Mesenchymal stem cell (in vitro differentiated cells and primary cell): ENCODE measurements around the gene SLC10A3.

Experiments used
- DNase-seq: peaks from one replicate; pipeline ENCODE4 v3.0.0-alpha.2; 2013
- H2AFZ ChIP-seq: one replicate; pipeline ENCODE4 v1.6.1; 2013; ENCODE audit warnings: low read depth, mild to moderate bottlenecking, control low read depth, inconsistent platforms, low read length, moderate library complexity
- H2AK5ac ChIP-seq: 2 replicates; pipeline ENCODE4 v1.6.1; 2013; ENCODE audit warnings: low read length, moderate library complexity, mild to moderate bottlenecking, inconsistent platforms; ENCODE audit not compliant: severe bottlenecking
- H2BK120ac ChIP-seq: one replicate; pipeline ENCODE4 v1.6.1; 2013; ENCODE audit warnings: low read depth, mild to moderate bottlenecking, inconsistent platforms, low read length, moderate library complexity
- H2BK12ac ChIP-seq, 2 experiments: one replicate each; pipeline ENCODE4 v1.6.1; 2013; ENCODE audit warnings: inconsistent platforms in 2 of 2, low read length in 2 of 2, mild to moderate bottlenecking in 2 of 2, moderate library complexity in 2 of 2, control low read depth in 1 of 2
- H2BK15ac ChIP-seq: one replicate; pipeline ENCODE4 v1.6.1; 2013; ENCODE audit warnings: mild to moderate bottlenecking, low read depth, inconsistent platforms; ENCODE audit not compliant: poor library complexity, severe bottlenecking
- H2BK5ac ChIP-seq: 2 replicates; pipeline ENCODE4 v1.6.1; 2013; ENCODE audit warnings: low read depth, mild to moderate bottlenecking, low read length, control low read depth, inconsistent platforms; ENCODE audit not compliant: poor library complexity, severe bottlenecking
- H3K14ac ChIP-seq, 2 experiments: one replicate each; pipeline ENCODE4 v1.6.1; 2013; ENCODE audit warnings: inconsistent platforms in 2 of 2, low read length in 2 of 2, control low read depth in 1 of 2, mild to moderate bottlenecking in 1 of 2, moderate library complexity in 1 of 2
- H3K18ac ChIP-seq, 2 experiments: one replicate each; pipeline ENCODE4 v1.6.1; 2013; ENCODE audit warnings: inconsistent platforms in 2 of 2, low read length in 2 of 2, control low read depth in 1 of 2, low read depth in 1 of 2, mild to moderate bottlenecking in 1 of 2
- H3K23ac ChIP-seq, 2 experiments: one replicate each; pipeline ENCODE4 v1.6.1; 2013; ENCODE audit warnings: inconsistent platforms in 2 of 2, low read length in 2 of 2, mild to moderate bottlenecking in 2 of 2, moderate library complexity in 2 of 2, control low read depth in 1 of 2
- H3K27ac ChIP-seq: 2 replicates; pipeline ENCODE4 v1.5.1; 2013; ENCODE audit warnings: mild to moderate bottlenecking, moderate library complexity, low read length, control low read depth, inconsistent platforms; ENCODE audit not compliant: poor library complexity, severe bottlenecking
- H3K27me3 ChIP-seq, 2 experiments: 2 replicates each; pipeline versions ENCODE4 v1.6.1 to v1.7.0; 2013; ENCODE audit warnings: low read length in 2 of 2, mild to moderate bottlenecking in 2 of 2, moderate library complexity in 2 of 2, control low read depth in 1 of 2, inconsistent platforms in 1 of 2; ENCODE audit not compliant: control insufficient read depth in 1 of 2, insufficient read depth in 1 of 2
- H3K36me3 ChIP-seq, 2 experiments: 2 replicates each; pipeline versions ENCODE4 v1.6.1 to v1.7.0; 2013; ENCODE audit warnings: low read length in 2 of 2, control low read depth in 1 of 2, inconsistent platforms in 1 of 2, low read depth in 1 of 2, mild to moderate bottlenecking in 1 of 2; ENCODE audit not compliant: insufficient read depth in 2 of 2, control insufficient read depth in 1 of 2
- H3K4ac ChIP-seq, 2 experiments: one replicate each; pipeline ENCODE4 v1.6.1; 2013; ENCODE audit warnings: inconsistent platforms in 2 of 2, low read length in 2 of 2, mild to moderate bottlenecking in 2 of 2, moderate library complexity in 2 of 2, control low read depth in 1 of 2, low read depth in 1 of 2
- H3K4me1 ChIP-seq: 2 replicates; pipeline ENCODE4 v1.6.1; 2013; ENCODE audit warnings: low read depth, low read length, control low read depth; ENCODE audit not compliant: control insufficient read depth, insufficient read depth
- H3K4me2 ChIP-seq: 2 replicates; pipeline ENCODE4 v1.6.1; 2013; ENCODE audit warnings: low read length, mild to moderate bottlenecking, inconsistent platforms; ENCODE audit not compliant: poor library complexity, severe bottlenecking
- H3K4me3 ChIP-seq, 2 experiments: 2 replicates each; pipeline versions ENCODE4 v1.5.1 to v1.7.0; 2013; ENCODE audit warnings: low read length in 2 of 2, mild to moderate bottlenecking in 2 of 2, control low read depth in 1 of 2, low read depth in 1 of 2; ENCODE audit not compliant: insufficient read depth in 1 of 2
- H3K79me1 ChIP-seq: replicated peaks from 2 replicates; pipeline ENCODE4 v1.6.1; 2013; ENCODE audit warnings: mild to moderate bottlenecking, control low read depth, low read length, inconsistent platforms; ENCODE audit not compliant: poor library complexity, severe bottlenecking
- H3K9ac ChIP-seq: 2 replicates; pipeline ENCODE4 v1.7.0; 2013; ENCODE audit warnings: mild to moderate bottlenecking, low read length, moderate library complexity
- H3K9me3 ChIP-seq: 2 replicates; pipeline ENCODE4 v1.7.0; 2013; ENCODE audit warnings: mild to moderate bottlenecking, low read length; ENCODE audit not compliant: control insufficient read depth
- H4K8ac ChIP-seq: one replicate; pipeline ENCODE4 v1.6.1; 2013; ENCODE audit warnings: inconsistent platforms, mild to moderate bottlenecking, low read length, moderate library complexity
- H4K91ac ChIP-seq: one replicate; pipeline ENCODE4 v1.6.1; 2013; ENCODE audit warnings: mild to moderate bottlenecking, low read length, inconsistent platforms
- WGBS: methylation state at CpG from one replicate; pipeline ENCODE4 v1.1.7; 2013; ENCODE audit warnings: mixed read lengths; 5-methylcytosine and 5-hydroxymethylcytosine counted together

The SLC10A3 gene

DNA sequence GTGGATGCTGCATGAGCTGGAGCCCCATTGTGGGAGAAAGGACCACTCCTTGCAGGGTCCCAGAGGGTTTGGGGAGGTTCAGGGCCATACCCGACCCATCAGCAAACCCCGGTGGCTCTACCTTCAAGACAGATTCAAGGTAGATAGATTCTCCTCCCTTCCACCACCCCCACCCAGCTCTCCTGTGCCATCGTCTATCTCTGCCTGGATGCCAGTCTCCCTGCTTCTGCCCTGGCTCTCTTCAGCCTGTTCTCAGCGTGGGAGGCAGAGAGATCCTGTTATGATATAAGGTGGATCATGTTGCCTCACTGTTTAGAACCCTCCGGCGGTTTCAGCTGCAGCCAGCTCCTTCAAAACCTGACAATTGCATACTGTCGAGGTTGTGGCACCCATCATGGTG, 16.7 kb downstream of the SLC10A3 start:
- Histone ChIP-seq H2AK5ac (no peak overlapping the region), H4K91ac (no peak overlapping the region), H3K23ac (no peak overlapping the region), H3K79me1 (peaks cover 1% of the 10 kb centered on the region), H2BK120ac (no peak overlapping the region), H3K18ac (no peak overlapping the region), H3K4me2 (no peak overlapping the region), H3K9ac (no peak overlapping the region), H2AFZ (no peak overlapping the region), H3K9me3 (no peaks in the 10 kb centered on the region), H2BK5ac (no peak overlapping the region), H3K27me3 (peaks cover 0 to 2% of the 10 kb centered on the region in 2 experiments), H3K36me3 (peaks cover 34 to 55% of the 10 kb centered on the region in 2 experiments), H2BK15ac (no peak overlapping the region), H4K8ac (no peak overlapping the region), H3K27ac (no peak overlapping the region), H3K4me1 (peaks cover 12% of the 10 kb centered on the region), H3K4ac (no peak overlapping the region), H3K4me3 (no peak overlapping the region), H3K14ac (no peak overlapping the region), H2BK12ac (no peak overlapping the region)
- DNase-seq, result no peak
- WGBS, result 100% methylated on average over 3 of the region's 7 CpGs

GRCh38 chrX:154472685-154473632, 17.5 kb downstream of the SLC10A3 start:
- Histone ChIP-seq H2AFZ (no peak overlapping the region), H3K36me3 (peaks cover 39 to 62% of the 10 kb centered on the region in 2 experiments), H3K23ac (no peak overlapping the region), H3K4me3 (no peak overlapping the region), H3K4me1 (peaks cover 7% of the 10 kb centered on the region), H3K79me1 (peaks cover 2% of the 10 kb centered on the region), H2BK15ac (no peak overlapping the region), H2AK5ac (no peak overlapping the region), H4K91ac (no peak overlapping the region), H3K27me3 (peaks cover 0 to 2% of the 10 kb centered on the region in 2 experiments), H2BK120ac (no peak overlapping the region), H3K9me3 (no peaks in the 10 kb centered on the region), H3K18ac (no peak overlapping the region), H3K14ac (no peak overlapping the region), H3K4me2 (no peak overlapping the region), H3K27ac (no peak overlapping the region), H3K9ac (no peak overlapping the region), H2BK5ac (no peak overlapping the region), H4K8ac (no peak overlapping the region), H3K4ac (no peak overlapping the region), H2BK12ac (no peak overlapping the region)
- 91% methylated on average over 28 of the region's 28 CpGs for WGBS
- no peak for DNase-seq

DNA sequence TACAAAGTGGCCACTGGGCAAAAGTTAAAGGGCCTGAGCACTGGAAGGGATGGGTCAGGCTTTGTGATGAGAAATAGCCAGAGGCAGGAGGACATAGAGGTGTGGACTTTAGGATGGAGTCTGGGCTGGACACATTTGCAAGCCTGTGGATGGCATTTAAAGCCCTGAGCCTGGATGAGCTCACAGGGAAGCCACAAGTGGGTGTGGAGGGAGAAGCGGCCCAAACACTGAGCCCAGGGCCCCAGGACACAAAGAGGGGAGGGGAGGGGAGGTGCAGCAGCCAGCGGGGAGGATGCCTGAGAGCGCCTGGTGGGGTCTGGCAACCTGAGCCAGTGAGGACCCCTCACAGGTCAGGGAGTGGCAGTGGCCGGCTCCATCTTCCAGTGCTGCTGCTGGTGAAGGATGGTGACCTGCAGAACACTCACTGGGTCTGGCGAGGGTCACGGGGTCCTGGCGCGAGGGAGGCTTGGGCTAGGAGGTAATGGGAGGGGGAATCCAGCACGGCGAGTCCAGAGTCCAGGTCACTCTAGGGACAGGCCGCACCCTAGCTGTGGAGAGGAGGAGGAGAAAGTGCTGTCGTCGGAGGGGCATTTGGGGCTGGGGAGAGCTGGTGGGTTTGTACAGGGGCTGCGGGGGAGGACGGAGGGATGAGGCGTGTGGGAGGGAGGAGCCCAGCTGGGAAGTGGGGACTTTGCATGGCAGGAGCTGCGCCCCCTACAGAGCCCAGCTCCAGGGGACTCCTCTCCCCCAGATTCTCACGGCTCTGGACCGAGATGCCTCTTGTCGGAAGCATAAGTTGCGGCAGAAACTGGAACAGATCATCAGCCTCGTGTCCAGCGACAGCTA, 18.4 kb downstream of the SLC10A3 start:
- Histone ChIP-seq H3K14ac (no peak overlapping the region), H4K91ac (no peak overlapping the region), H3K18ac (no peak overlapping the region)

More for the DNA sequence above, 18.4 kb downstream of the SLC10A3 start:
- H2BK12ac ChIP-seq, result no peak overlapping the region
- H3K23ac ChIP-seq, result no peak overlapping the region
- H2BK5ac ChIP-seq, result no peak overlapping the region
- H3K9me3 ChIP-seq, result no peaks in the 10 kb centered on the region
- no peak overlapping the region for H2AFZ ChIP-seq
- H3K4me1 ChIP-seq, result peaks cover 4% of the 10 kb centered on the region
- peaks cover 0 to 2% of the 10 kb centered on the region in 2 experiments for H3K27me3 ChIP-seq
- no peak overlapping the region for H3K4me2 ChIP-seq
- H3K9ac ChIP-seq, result no peak overlapping the region
- no peak overlapping the region for H3K4ac ChIP-seq
- no peak overlapping the region for H3K27ac ChIP-seq
- no peak overlapping the region for H2BK120ac ChIP-seq
- no peak for DNase-seq
- H2AK5ac ChIP-seq, result no peak overlapping the region
- H4K8ac ChIP-seq, result no peak overlapping the region
- no peak overlapping the region for H2BK15ac ChIP-seq
- H3K36me3 ChIP-seq, result peaks cover 42 to 71% of the 10 kb centered on the region in 2 experiments
- H3K79me1 ChIP-seq, result peaks cover 3% of the 10 kb centered on the region
- 89% methylated on average over 19 of the region's 23 CpGs for WGBS
- H3K4me3 ChIP-seq, result no peak overlapping the region
